Activated CD4-positive, alpha-beta memory T cell treated with anti-CD3 and anti-CD28 coated beads for 36 hours (primary cell): Measurements from ENCODE around the gene PIK3AP1. TPM values are rescaled to one million over a fixed set of nuclear protein-coding genes. Genes with fewer than 3 reads are reported as not detected.

Source experiments
- CTCF ChIA-PET: fragments of 350-600 bp; sonication (Branson Sonifier 250); formaldehyde crosslinking; loops from one replicate; lab custom pipeline; 2021; ENCODE audit warnings: antibody characterized with exemption, inconsistent platforms; lab: Charles Lee
- POLR2A ChIA-PET: fragments of 350-600 bp; sonication (Branson Sonifier 250); formaldehyde crosslinking; loops from one replicate; lab custom pipeline; 2021; ENCODE audit warnings: antibody characterized with exemption; lab: Charles Lee
- DNase-seq: peaks from one replicate; pipeline ENCODE4 v3.0.0-alpha.2; 2020
- H3K27ac Mint-ChIP-seq: one replicate; pipeline ENCODE4 v1.8.0; 2021; ENCODE audit warnings: mixed read lengths
- H3K27me3 Mint-ChIP-seq: one replicate; pipeline ENCODE4 v1.8.0; 2021; ENCODE audit warnings: mixed read lengths
- H3K36me3 Mint-ChIP-seq: one replicate; pipeline ENCODE4 v1.8.0; 2021; ENCODE audit warnings: mixed read lengths
- H3K4me1 Mint-ChIP-seq: one replicate; pipeline ENCODE4 v1.8.0; 2021; ENCODE audit warnings: low read depth, mixed read lengths
- H3K4me3 Mint-ChIP-seq: one replicate; pipeline ENCODE4 v1.8.0; 2021; ENCODE audit warnings: mild to moderate bottlenecking, mixed read lengths
- H3K9me3 Mint-ChIP-seq: one replicate; pipeline ENCODE4 v1.8.0; 2021; ENCODE audit warnings: mixed read lengths
- intact Hi-C: fragments of 100-400 bp; cut with micrococcal nuclease; formaldehyde crosslinking; loops from one replicate; pipeline ENCODE4 v1.15.1; 2023
- total RNA-seq, 2 experiments: library from RNA; stranded (reverse); gene quantifications; one replicate each; pipeline ENCODE4 v1.2.3, GENCODE V29; 2021

The PIK3AP1 gene
- total RNA-seq, 2 experiments from 2014 or later, result 3.4 to 4.3 TPM

- intact Hi-C loops, result no loop called here
- POLR2A ChIA-PET, result no interaction called here
- Mint-ChIP-seq H3K9me3 (peaks cover 8% of the 10 kb centered on the region), H3K4me3 (no peak overlapping the region), H3K36me3 (no peaks in the 10 kb centered on the region), H3K4me1 (peaks cover under 1% of the 10 kb centered on the region), H3K27ac (no peak overlapping the region), H3K27me3 (peaks cover 4% of the 10 kb centered on the region)
- CTCF ChIA-PET, result interaction anchor here (0.6 kb wide), 1 partner anchor 12 kb away, joined by 3 read pairs; no protein-coding TSS in a partner anchor
- DNase-seq, result no peak
These were observed 43.8 kb downstream of the PIK3AP1 start for GRCh38 chr10:96676272-96677112.

GRCh38 chr10:96675846-96676245 lies 44.5 kb downstream of the PIK3AP1 start:
- Mint-ChIP-seq H3K36me3 (no peaks in the 10 kb centered on the region), H3K4me3 (no peak overlapping the region), H3K27me3 (peaks cover 4% of the 10 kb centered on the region), H3K9me3 (peaks cover 6% of the 10 kb centered on the region), H3K4me1 (peaks cover 4% of the 10 kb centered on the region), H3K27ac (no peak overlapping the region)
- intact Hi-C loops, result no loop called here
- ChIA-PET CTCF (no interaction called here), POLR2A (no interaction called here)
- DNase-seq, result no peak

DNA sequence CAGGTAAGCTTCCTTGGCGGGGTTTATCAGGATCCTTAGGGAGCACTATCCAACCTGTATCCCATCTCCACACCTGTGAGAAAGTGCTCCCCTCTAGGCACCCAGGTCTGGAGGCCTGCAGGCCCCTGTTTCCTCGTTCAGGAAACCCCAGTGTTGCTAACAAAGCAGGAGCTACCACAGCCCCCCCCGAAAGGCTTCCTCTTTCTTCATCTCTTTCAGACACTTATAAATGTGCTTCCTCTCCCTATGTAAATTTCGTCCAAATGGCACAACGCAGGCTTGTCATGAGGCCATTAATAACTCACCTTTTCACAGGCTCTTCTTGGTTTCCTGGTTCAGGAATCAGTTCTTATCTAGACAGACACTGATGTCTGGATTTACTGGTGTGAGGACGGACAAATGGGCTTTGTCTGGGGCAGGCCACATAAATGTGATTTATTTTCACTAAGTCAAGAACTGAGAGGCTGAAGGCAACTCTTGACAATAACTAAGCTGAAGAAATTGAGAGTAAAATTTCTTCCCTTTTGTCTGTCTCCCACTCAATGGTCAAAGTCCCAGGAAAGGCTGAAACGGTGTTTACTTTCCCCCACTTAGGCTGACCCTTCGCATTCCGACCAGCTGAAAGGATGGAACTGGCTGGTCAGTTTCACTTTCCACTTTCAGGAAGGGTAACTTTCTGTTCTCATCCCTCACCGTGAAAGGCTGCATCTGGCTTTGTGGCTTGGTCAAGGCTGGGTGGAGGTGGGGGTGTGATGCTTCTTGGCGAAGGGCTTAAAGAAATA lies 46.8 kb downstream of the PIK3AP1 start:
- Mint-ChIP-seq H3K27me3 (no peaks in the 10 kb centered on the region), H3K4me1 (peaks cover 4% of the 10 kb centered on the region), H3K4me3 (no peak overlapping the region), H3K9me3 (no peaks in the 10 kb centered on the region), H3K27ac (no peak overlapping the region), H3K36me3 (no peaks in the 10 kb centered on the region)
- DNase-seq, result no peak
- ChIA-PET POLR2A (no interaction called here), CTCF (no interaction called here)
- intact Hi-C loops, result no loop called here

DNA sequence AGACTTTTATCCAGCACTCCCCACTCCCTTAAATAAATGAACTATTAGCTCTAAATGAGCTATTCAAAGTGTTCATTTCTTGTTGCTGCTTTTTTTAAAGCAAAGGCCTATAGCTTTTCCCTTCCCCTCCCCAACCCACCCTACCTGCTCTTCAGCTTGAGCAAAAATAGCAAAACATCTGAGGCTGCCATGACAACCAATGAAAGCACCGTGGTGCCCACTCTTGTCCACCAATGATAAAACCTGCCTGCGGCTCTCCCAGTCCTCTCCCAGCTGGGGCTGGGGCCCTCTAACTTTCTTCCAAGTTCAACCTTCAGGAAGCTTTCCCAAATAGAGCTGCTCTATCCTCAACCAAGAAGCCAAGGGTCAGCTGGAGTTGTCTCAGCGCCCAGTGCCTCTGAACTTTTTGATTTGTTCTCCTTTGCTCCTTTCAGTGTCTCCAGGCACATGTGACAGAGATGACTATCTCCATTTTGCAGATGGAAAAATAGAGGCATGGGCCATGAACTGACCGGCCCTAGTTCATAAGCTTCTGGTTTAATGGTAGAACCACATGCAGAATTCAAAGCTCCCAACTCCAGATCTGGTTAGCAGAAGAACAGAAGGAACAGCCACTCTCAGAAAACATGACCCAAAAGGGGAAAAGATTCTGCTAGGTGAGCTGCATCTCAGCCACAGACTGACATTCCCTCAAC lies 47.7 kb downstream of the PIK3AP1 start:
- Mint-ChIP-seq H3K9me3 (no peaks in the 10 kb centered on the region), H3K27ac (no peak overlapping the region), H3K4me1 (peaks cover 4% of the 10 kb centered on the region), H3K36me3 (no peaks in the 10 kb centered on the region), H3K4me3 (no peak overlapping the region), H3K27me3 (no peaks in the 10 kb centered on the region)
- POLR2A ChIA-PET, result no interaction called here
- DNase-seq, result no peak
- CTCF ChIA-PET, result interaction anchor here (0.6 kb wide), 1 partner anchor 962 kb away, joined by 3 read pairs; no protein-coding TSS in a partner anchor
- intact Hi-C loops, result no loop called here

- intact Hi-C loops, result no loop called here
- Mint-ChIP-seq H3K27ac (no peak overlapping the region), H3K36me3 (no peaks in the 10 kb centered on the region), H3K4me3 (no peak overlapping the region), H3K4me1 (peaks cover 4% of the 10 kb centered on the region), H3K27me3 (no peaks in the 10 kb centered on the region), H3K9me3 (no peaks in the 10 kb centered on the region)
- ChIA-PET POLR2A (no interaction called here), CTCF (no interaction called here)
- no peak for DNase-seq
These were observed 49.0 kb downstream of the PIK3AP1 start for GRCh38 chr10:96671211-96671890.

DNA sequence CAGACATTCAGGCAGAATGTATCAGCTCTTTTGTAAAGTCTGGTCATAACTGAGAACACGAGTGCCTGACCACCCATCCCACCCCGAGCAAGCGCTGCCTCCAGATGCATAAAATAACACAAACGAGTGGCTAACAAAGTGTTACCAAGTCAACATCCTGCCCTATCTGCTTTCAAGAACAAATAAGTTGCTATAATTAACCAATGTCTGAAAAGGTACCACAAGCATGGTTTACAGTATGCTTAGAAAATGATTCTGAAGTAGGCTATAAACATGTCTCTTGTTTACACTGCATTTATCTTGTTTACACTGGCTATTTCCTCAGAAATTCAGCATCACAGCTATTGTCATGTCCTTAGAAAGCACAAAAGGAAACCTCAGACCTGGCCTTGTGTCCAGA lies 49.5 kb downstream of the PIK3AP1 start:
- H3K27me3 Mint-ChIP-seq, result no peaks in the 10 kb centered on the region
- peaks cover 4% of the 10 kb centered on the region for H3K4me1 Mint-ChIP-seq
- no peaks in the 10 kb centered on the region for H3K9me3 Mint-ChIP-seq
- ChIA-PET POLR2A (no interaction called here), CTCF (no interaction called here)
- no peak overlapping the region for H3K4me3 Mint-ChIP-seq
- no peak overlapping the region for H3K27ac Mint-ChIP-seq
- intact Hi-C loops, result no loop called here
- H3K36me3 Mint-ChIP-seq, result no peaks in the 10 kb centered on the region
- DNase-seq, result no peak

- CTCF ChIA-PET, result no interaction called here
- intact Hi-C loops, result no loop called here
These were observed 52.9 kb downstream of the PIK3AP1 start for GRCh38 chr10:96667401-96667800.

GRCh38 chr10:96666741-96667140 lies 53.6 kb downstream of the PIK3AP1 start:
- Mint-ChIP-seq H3K9me3 (no peaks in the 10 kb centered on the region), H3K4me1 (peaks cover 7% of the 10 kb centered on the region), H3K27ac (no peak overlapping the region), H3K4me3 (no peak overlapping the region), H3K27me3 (no peaks in the 10 kb centered on the region), H3K36me3 (no peaks in the 10 kb centered on the region)
- CTCF ChIA-PET, result no interaction called here
- POLR2A ChIA-PET, result no interaction called here
- DNase-seq, result no peak
- intact Hi-C loops, result no loop called here

More at GRCh38 chr10:96667401-96667800, 52.9 kb downstream of the PIK3AP1 start:
- Mint-ChIP-seq H3K36me3 (no peaks in the 10 kb centered on the region), H3K9me3 (no peaks in the 10 kb centered on the region), H3K27ac (no peak overlapping the region), H3K4me3 (no peak overlapping the region), H3K27me3 (no peaks in the 10 kb centered on the region), H3K4me1 (peaks cover 7% of the 10 kb centered on the region)
- POLR2A ChIA-PET, result no interaction called here
- no peak for DNase-seq

- H3K27me3 Mint-ChIP-seq, result no peaks in the 10 kb centered on the region
- intact Hi-C loops, result no loop called here
- no peak overlapping the region for H3K27ac Mint-ChIP-seq
- H3K9me3 Mint-ChIP-seq, result no peaks in the 10 kb centered on the region
- peaks cover 3% of the 10 kb centered on the region for H3K4me1 Mint-ChIP-seq
- no peaks in the 10 kb centered on the region for H3K36me3 Mint-ChIP-seq
- DNase-seq, result no peak
- ChIA-PET CTCF (no interaction called here), POLR2A (no interaction called here)
- H3K4me3 Mint-ChIP-seq, result no peak overlapping the region
These were observed 55.0 kb downstream of the PIK3AP1 start for GRCh38 chr10:96665306-96665705.

DNA sequence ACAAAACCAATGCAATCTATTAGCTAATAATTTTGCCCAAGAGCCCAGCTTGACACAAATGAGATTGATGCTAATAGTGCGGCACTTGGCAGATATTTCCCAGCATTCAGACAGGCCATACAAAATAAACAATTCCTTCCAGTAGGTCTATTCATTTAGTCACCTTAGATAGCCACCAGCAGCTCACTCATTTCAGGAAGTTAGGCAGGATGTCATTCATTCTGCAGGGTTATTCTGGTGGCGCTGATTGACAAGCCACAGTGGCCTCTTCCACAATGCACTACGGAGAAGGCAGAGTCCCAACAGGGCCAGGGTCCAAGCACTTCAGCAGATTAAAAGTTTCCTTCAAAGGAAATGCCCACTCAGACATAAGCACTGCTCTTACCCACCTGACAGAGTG lies 55.8 kb downstream of the PIK3AP1 start:
- DNase-seq, result no peak
- Mint-ChIP-seq H3K27me3 (no peaks in the 10 kb centered on the region), H3K27ac (no peak overlapping the region), H3K9me3 (no peaks in the 10 kb centered on the region), H3K36me3 (no peaks in the 10 kb centered on the region), H3K4me3 (no peak overlapping the region), H3K4me1 (peaks cover 3% of the 10 kb centered on the region)
- POLR2A ChIA-PET, result no interaction called here
- CTCF ChIA-PET, result interaction anchor here (0.7 kb wide), 1 partner anchor 12 kb away, joined by 3 read pairs; no protein-coding TSS in a partner anchor
- intact Hi-C loops, result no loop called here

- DNase-seq, result no peak
- H3K4me1 Mint-ChIP-seq, result peaks cover 3% of the 10 kb centered on the region
- H3K27me3 Mint-ChIP-seq, result no peaks in the 10 kb centered on the region
- H3K9me3 Mint-ChIP-seq, result no peaks in the 10 kb centered on the region
- H3K36me3 Mint-ChIP-seq, result no peaks in the 10 kb centered on the region
- intact Hi-C loops, result no loop called here
- POLR2A ChIA-PET, result no interaction called here
- CTCF ChIA-PET, result no interaction called here
- H3K4me3 Mint-ChIP-seq, result no peak overlapping the region
- H3K27ac Mint-ChIP-seq, result no peak overlapping the region
These were observed 56.5 kb downstream of the PIK3AP1 start for GRCh38 chr10:96663797-96664196.

- POLR2A ChIA-PET, result no interaction called here
- H3K36me3 Mint-ChIP-seq, result no peaks in the 10 kb centered on the region
- H3K27me3 Mint-ChIP-seq, result no peaks in the 10 kb centered on the region
- H3K9me3 Mint-ChIP-seq, result no peaks in the 10 kb centered on the region
- no peak overlapping the region for H3K4me3 Mint-ChIP-seq
- CTCF ChIA-PET, result no interaction called here
- H3K4me1 Mint-ChIP-seq, result peaks cover 3% of the 10 kb centered on the region
- intact Hi-C loops, result no loop called here
- no peak for DNase-seq
- H3K27ac Mint-ChIP-seq, result no peak overlapping the region
These were observed 58.7 kb downstream of the PIK3AP1 start for GRCh38 chr10:96661632-96662031.
